Measurements from ENCODE around the gene TFF1.

The TFF1 gene

DNA sequence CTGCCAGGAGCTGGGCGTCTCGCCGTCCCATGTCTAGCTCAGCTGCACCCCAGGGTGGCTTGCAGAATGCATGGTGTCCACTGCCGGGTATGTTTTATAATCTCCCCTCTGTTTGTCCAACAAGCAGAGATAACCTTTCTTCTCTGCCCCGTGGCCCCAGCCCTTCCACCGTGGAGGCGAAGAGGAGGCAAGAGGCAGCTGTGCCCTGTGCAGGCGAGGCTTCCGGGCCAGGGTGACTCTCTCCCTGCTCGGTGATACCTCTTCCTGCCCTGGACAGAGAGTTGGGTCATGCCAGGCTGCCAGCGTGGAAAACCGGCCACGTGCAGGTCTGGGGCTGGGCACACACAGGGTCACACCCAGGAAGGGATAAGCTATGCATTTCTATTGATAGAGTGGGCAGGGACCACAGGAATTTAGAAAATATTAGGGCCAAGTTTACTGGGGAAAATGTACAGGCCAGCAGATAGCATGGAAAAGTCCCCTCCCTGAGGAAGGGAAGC, 15.4 kb downstream of the TFF1 start, which contains the start of gene TFF2:
Gene TFF2, minus strand, starts transcription at position 68 of the 500 bp plus-strand sequence. Its CDS starts 37 bp downstream, at position 31.
- H3K4me3 ChIP-seq (ENCODE audit: low read length): no peak within 1 kb of the TSS
- no peak for DNase-seq (ENCODE audit: low read depth)
- TF ChIP-seq, protein P1, sequence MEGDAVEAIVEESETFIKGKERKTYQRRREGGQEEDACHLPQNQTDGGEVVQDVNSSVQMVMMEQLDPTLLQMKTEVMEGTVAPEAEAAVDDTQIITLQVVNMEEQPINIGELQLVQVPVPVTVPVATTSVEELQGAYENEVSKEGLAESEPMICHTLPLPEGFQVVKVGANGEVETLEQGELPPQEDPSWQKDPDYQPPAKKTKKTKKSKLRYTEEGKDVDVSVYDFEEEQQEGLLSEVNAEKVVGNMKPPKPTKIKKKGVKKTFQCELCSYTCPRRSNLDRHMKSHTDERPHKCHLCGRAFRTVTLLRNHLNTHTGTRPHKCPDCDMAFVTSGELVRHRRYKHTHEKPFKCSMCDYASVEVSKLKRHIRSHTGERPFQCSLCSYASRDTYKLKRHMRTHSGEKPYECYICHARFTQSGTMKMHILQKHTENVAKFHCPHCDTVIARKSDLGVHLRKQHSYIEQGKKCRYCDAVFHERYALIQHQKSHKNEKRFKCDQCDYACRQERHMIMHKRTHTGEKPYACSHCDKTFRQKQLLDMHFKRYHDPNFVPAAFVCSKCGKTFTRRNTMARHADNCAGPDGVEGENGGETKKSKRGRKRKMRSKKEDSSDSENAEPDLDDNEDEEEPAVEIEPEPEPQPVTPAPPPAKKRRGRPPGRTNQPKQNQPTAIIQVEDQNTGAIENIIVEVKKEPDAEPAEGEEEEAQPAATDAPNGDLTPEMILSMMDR (conservative IDR thresholded peaks at IDR 0.05; ENCODE audit: low read depth, low read length): no peak

DNA sequence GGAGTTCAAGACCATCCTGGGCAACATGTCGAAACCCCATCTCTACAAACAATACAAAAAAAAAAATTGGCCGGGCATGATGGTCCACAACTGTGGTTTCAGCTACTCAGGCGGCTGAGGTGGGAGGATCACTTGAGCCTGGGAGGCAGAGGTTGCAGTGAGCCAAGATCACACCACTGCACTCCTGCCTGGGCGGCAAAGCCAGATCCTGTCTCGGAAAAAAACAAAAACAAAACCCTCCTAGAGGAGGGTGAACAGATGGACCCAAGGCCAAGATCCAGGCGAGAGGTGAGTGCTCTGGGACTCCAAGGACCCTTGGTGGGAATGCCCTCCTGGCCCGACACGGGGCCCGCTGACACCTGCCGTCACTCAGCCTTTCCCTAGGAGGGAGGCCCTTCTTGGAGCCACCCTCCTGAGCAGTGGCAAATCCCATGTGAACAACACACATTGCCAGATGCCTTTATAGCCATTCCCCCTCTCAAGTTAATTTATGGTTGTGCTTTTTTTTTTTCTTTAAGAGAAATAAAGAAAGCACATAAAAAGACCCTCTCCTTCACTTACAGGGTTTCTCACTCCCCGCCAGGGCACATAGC, 15.9 kb downstream of the TFF1 start:
- DNase-seq (ENCODE audit: low read depth): no peak
- TF ChIP-seq, protein P1 (conservative IDR thresholded peaks at IDR 0.05; ENCODE audit: low read depth, low read length): no peak

DNA sequence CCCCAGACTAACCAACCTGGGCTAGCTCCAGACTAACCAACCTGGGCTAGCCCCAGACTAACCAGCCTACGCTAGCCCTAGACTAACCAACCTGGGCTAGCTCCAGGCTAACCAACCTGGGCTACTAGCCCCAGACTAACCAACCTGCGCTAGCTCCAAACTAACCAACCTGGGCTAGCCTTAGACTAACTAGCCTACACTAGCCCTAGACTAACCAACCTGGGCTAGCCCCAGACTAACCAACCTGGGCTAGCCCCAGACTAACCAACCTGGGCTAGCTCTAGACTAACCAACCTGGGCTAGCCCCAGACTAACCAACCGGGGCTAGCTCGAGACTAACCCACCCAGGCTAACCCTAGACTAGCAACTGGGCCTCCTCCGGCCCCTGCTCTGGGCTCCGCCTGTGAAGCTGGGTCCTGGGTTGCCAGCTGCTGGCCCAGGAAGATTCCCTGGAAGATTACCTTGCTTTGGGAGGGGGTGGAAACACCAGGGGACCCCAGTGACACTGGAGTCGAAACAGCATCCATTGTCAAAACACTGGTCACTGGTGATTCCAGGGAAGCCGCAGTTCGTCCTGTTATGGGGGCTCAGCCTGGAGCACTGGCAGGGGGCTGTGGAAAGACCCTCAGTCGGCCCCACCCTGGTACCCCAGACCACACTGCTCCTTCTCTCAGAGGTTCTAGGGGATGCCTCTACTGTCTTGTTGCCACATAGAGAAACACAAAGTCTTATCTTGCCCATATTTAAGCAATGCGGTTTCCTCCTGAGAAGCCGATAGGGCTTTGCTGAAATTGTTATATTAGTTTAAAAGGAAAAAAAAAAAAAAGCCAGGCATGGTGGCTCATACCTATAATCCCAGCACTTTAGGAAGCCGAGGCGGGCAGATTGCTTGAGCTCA, 16.7 kb downstream of the TFF1 start:
- no peak for DNase-seq (ENCODE audit: low read depth)
- TF ChIP-seq, protein P1 (conservative IDR thresholded peaks at IDR 0.05; ENCODE audit: low read depth, low read length): no peak
- no peak overlapping the region for H3K4me3 ChIP-seq (ENCODE audit: low read length)

More for the DNA sequence above, 15.9 kb downstream of the TFF1 start:
- H3K4me3 ChIP-seq (ENCODE audit: low read length): no peak overlapping the region

DNA sequence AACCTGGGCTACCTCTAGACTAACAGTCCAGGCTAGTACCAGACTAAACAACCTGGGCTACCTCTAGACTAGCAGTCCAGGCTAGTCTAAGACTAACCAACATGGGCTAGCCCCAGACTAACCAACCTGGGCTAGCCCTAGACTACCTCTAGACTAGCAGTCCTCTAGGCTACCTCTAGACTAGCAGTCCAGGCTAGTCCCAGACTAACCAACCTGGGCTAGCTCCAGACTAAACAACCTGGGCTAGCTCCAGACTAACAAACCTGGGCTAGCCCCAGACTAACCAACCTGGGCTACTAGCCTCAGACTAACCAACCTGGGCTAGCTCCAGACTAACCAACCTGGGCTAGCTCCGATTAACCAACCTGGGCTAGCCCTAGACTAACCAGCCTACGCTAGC, 17.6 kb downstream of the TFF1 start:
- no peak for DNase-seq (ENCODE audit: low read depth)
- TF ChIP-seq, protein P1 (conservative IDR thresholded peaks at IDR 0.05; ENCODE audit: low read depth, low read length): no peak
- H3K4me3 ChIP-seq (ENCODE audit: low read length): no peak overlapping the region

DNA sequence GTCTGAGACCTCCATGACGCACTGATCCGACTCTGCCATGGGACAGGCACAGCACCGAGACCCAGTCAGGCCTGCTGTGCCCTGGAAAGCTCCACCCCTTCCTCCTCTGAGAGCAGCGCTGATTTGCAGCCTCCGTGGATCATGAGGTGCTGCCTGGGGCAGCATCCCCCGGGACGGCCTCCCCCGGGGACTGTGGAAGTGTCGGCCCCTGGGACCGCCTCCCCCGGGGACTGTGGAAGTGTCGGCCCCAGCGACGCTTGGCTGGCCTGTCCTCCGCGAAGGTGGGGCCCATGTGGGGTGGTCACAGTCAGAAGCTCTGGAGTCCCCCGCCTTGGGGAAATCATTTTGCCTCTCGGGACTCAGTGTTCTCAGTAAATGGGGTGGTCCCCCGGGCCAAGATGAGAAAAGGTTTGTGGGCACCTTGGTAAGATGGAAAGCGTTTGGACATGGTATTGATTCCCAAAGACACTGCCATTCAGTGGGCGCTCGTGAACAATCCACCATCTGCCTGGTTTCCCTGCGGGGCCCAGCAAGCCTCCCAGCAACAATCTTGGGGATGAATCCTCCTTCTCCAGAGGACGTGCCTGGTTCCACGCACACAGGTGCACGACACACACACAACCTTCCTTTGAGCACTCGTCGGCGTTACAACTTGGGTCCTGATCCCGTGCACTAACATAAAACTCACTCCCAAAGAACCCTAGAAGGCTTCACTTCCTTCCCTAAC, 18.6 kb downstream of the TFF1 start:
- TF ChIP-seq, protein P1 (conservative IDR thresholded peaks at IDR 0.05; ENCODE audit: low read depth, low read length): no peak
- DNase-seq (ENCODE audit: low read depth): no peak
- no peak overlapping the region for H3K4me3 ChIP-seq (ENCODE audit: low read length)

DNA sequence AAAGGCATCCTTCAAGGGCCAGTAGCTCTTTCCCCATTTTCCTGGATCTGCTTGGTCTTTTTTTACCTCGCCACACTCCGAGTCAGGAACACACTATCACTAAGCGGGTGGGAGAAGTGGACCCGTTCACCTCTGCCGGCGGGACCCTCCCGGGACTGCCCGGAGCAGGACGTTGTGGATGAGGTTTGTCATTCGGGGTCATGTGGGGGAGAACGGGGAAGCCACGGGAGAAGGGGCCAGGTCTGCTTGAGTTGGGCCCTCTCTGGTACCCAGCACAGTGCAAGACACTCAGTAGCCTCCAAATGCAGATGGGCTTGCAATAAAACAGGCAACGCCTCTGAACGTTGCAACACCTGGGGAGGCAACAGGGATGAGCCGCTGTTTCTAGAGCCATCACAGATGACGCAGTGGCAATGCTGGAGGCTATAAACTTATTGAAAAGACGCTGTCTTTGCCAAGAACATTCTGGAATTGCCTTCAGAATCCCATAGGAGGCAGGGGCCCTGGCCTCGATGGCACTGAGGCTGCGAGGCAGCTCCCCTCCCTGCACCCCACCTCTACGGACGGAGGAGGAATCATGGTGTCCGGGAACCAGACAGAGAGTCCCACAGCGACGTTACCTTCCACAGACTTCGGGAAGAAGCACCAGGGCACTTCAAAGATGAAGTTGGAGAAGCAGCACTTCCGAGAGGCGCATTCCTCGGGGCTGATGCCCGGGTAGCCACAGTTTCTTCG, 19.3 kb downstream of the TFF1 start:
- TF ChIP-seq, protein P1 (conservative IDR thresholded peaks at IDR 0.05; ENCODE audit: low read depth, low read length): no peak
- DNase-seq (ENCODE audit: low read depth): no peak
- no peak overlapping the region for H3K4me3 ChIP-seq (ENCODE audit: low read length)
